BJ (cell line): ENCODE results near the gene MIDN. TPM values are rescaled to one million over a fixed set of nuclear protein-coding genes. Genes with fewer than 3 reads are reported as not detected.

ENCODE experiments used
- CTCF ChIA-PET: fragments of 350-600 bp; formaldehyde crosslinking; extraction: SDS; loops from one replicate; lab custom pipeline; 2021; ENCODE audit warnings: antibody characterized with exemption, inconsistent platforms; lab: Yijun Ruan, JAX
- POLR2A ChIA-PET: fragments of 300-600 bp; sonication (Branson Sonifier 250); formaldehyde crosslinking; extraction: SDS; loops from one replicate; lab custom pipeline; 2021; ENCODE audit warnings: antibody characterized with exemption; lab: Charles Lee
- DNase-seq: peaks from one replicate; pipeline ENCODE4 v3.0.0-alpha.2; 2011; ENCODE audit warnings: low read depth
- H3K27me3 ChIP-seq: 2 replicates; pipeline ENCODE4 v1.6.0; 2011; ENCODE audit warnings: low read length; ENCODE audit not compliant: control insufficient read depth, insufficient read depth
- H3K36me3 ChIP-seq: 2 replicates; pipeline ENCODE4 v1.5.1; 2011; ENCODE audit warnings: low read length; ENCODE audit not compliant: control insufficient read depth, insufficient read depth
- H3K4me3 ChIP-seq: 2 replicates; pipeline ENCODE4 v1.5.1; 2011; ENCODE audit warnings: low read depth, mild to moderate bottlenecking, control low read depth, low read length
- CTCF ChIP-seq: IDR thresholded peaks from 2 replicates; pipeline ENCODE4 v1.5.1; 2011; ENCODE audit warnings: low read depth, mild to moderate bottlenecking, control low read depth, inconsistent platforms, low read length, moderate library complexity; ENCODE audit not compliant: insufficient read depth
- polyA plus RNA-seq: library from polyadenylated mRNA; depleted of rRNA; stranded (reverse); fragments of >200 nt; gene quantifications from 2 replicates; pipeline ENCODE4 v1.2.3, GENCODE V29; 2011

MIDN gene
- polyA plus RNA-seq, 1 experiment, result 8.4 TPM

GRCh38 chr19:1247748-1248138 lies 640 bp upstream of the MIDN start:
- Histone ChIP-seq H3K27me3 (no peaks in the 10 kb centered on the region), H3K36me3 (peaks cover 15% of the 10 kb centered on the region), H3K4me3 (peak overlapping the region; percentile 81)
- no peak for DNase-seq
- ChIA-PET CTCF (interaction anchor here (7.5 kb wide), 1 partner anchor 16 kb away, joined by 437 read pairs; the partner anchor contains the start of gene CIRBP), POLR2A (interaction anchor here (4.5 kb wide), 1 partner anchor 22 kb away, joined by 78 read pairs; the partner anchor contains the start of gene CIRBP)
- TF ChIP-seq CTCF, result no peak

DNA sequence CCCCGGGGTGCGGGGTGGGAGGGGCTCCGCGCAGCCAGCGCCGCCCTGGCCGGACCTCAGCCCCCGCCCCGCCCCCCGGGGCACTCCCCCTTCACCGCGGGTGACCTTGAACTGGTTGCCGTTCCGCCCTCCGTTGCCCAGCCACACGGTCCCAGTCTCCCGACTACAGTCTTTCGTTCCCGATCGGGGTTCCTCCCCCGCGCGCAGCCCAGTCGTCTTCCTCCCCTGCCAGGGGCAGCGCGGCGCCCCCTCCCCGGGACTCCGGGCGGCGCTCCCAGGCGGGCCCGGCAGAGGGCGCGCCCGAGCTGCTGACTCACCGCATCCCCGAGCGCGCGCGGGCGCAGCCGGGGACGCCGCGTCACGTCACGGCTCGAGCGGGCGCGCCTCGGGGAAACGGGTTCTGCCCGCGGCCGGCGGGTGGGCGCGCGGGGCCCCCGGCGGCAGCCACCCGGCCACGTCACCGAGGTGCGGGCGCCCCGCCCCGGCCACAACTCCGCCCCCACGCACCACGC lies 459 bp downstream of the MIDN start:
- peak; percentile 47 for TF ChIP-seq CTCF
- Histone ChIP-seq H3K27me3 (no peaks in the 10 kb centered on the region), H3K36me3 (peaks cover 16% of the 10 kb centered on the region), H3K4me3 (peak overlapping the region; percentile 81)
- CTCF ChIA-PET, result interaction anchor here (0.6 to 1.0 kb wide), 6 partner anchors 10 to 23 kb away, joined by 3 to 12 read pairs (median 3); no protein-coding TSS in a partner anchor
- no peak for DNase-seq
- POLR2A ChIA-PET, result interaction anchor here (1.0 kb wide), 1 partner anchor 20 kb away, joined by 8 read pairs; the partner anchor contains the start of gene CIRBP

GRCh38 chr19:1249298-1249989 lies 1.1 kb downstream of the MIDN start:
- Histone ChIP-seq H3K4me3 (peak overlapping the region; percentile 81), H3K36me3 (peaks cover 20% of the 10 kb centered on the region), H3K27me3 (no peaks in the 10 kb centered on the region)
- no peak for DNase-seq
- ChIA-PET CTCF (interaction anchor here (0.6 to 1.0 kb wide), 7 partner anchors 10 to 23 kb away, joined by 3 to 12 read pairs (median 3); no protein-coding TSS in a partner anchor), POLR2A (interaction anchor here (1.0 kb wide), 1 partner anchor 20 kb away, joined by 8 read pairs; the partner anchor contains the start of gene CIRBP)
- no peak for TF ChIP-seq CTCF

DNA sequence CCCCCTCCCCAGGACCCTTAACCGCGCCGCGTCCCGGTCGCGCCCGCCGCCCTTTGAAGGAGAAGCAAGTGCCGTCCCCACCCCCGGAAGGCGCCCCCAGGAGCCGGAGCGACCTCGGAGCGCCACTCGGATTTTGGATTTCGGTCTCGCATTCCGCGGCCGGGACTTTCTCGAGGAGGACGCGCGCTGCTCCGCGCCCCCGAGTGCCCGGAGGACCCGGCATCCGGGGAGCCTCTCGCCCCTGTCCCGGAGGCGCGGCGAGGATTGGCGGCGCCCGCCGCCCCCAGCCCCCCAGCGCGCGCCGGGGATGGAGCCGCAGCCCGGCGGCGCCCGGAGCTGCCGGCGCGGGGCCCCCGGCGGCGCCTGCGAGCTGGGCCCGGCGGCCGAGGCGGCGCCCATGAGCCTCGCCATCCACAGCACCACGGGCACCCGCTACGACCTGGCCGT lies 1.6 kb downstream of the MIDN start:
- Histone ChIP-seq H3K4me3 (peak overlapping the region; percentile 73), H3K27me3 (no peaks in the 10 kb centered on the region), H3K36me3 (peaks cover 26% of the 10 kb centered on the region)
- POLR2A ChIA-PET, result no interaction called here
- TF ChIP-seq CTCF, result no peak
- CTCF ChIA-PET, result interaction anchor here (1.0 kb wide), 1 partner anchor 16 kb away, joined by 5 read pairs; no protein-coding TSS in a partner anchor
- DNase-seq, result no peak
